HCT116 (cell line): ENCODE measurements around the gene TCFL5. TPM values are rescaled to one million over a fixed set of nuclear protein-coding genes. Genes with fewer than 3 reads are reported as not detected.
A peak's percentile ranks its signal among the peaks of the same experiment; 100 is the strongest.

Experiments
- ATAC-seq: fragments of 200-7000 bp; cut with Tn5 transposase; 2 replicates; pipeline ENCODE4 v1.9.1; 2020; ENCODE audit warnings: mild to moderate bottlenecking, moderate library complexity
- BruUV-seq: library from RNA; stranded (reverse); fragments of 400-500 nt; replicated peaks from 2 replicates; lab custom pipeline; 2021; lab: Mats Ljungman, UMichigan
- CTCF ChIA-PET: fragments of 300-600 bp; sonication (Branson Sonifier 250); formaldehyde crosslinking; loops from one replicate; lab custom pipeline; 2021; ENCODE audit warnings: antibody characterized with exemption; lab: Charles Lee
- POLR2A ChIA-PET: fragments of 300-600, 350-600 bp; sonication (Branson Sonifier 250); formaldehyde crosslinking; loops from one replicate; lab custom pipeline; 2021; ENCODE audit warnings: antibody characterized with exemption; lab: Charles Lee
- RAD21 ChIA-PET, 2 experiments: fragments of 300-600 bp; sonication (Branson Sonifier 250); formaldehyde crosslinking; loops; one replicate each; lab custom pipeline; 2023; ENCODE audit warnings: low total read pairs in 2 of 2; ENCODE audit not compliant: uncharacterized antibody in 2 of 2, unreplicated experiment in 2 of 2, low non-redundant PET in 1 of 2; lab: Charles Lee
- DNase-seq: peaks from one replicate; pipeline ENCODE4 v3.0.0-alpha.2; 2010; ENCODE audit warnings: low read depth, low spot score
- H2AFZ ChIP-seq: fragments of 200-600 bp; shearing (Covaris generic), sonication (generic); 2 replicates; pipeline ENCODE4 v1.6.1; 2017; ENCODE audit warnings: low read depth, mixed run types, mixed read lengths, antibody characterized with exemption, low read length; ENCODE audit not compliant: poor library complexity, severe bottlenecking
- H3K27ac ChIP-seq: 2 replicates; pipeline ENCODE4 v1.5.1; 2012; ENCODE audit warnings: low read depth, low read length
- H3K27me3 ChIP-seq: fragments of 200-600 bp; sonication (generic); 2 replicates; pipeline ENCODE4 v1.6.1; 2016; ENCODE audit warnings: mixed run types, low read length, mixed read lengths; ENCODE audit not compliant: insufficient read depth
- H3K36me3 ChIP-seq, 2 experiments: fragments of 200-500 bp in 1 of 2; fragments of 200-600 bp in 1 of 2; sonication (Bioruptor generic) in 1 of 2; sonication (generic) in 1 of 2; 2 replicates each; pipeline versions ENCODE4 v1.5.1 to v1.6.1; 2014 to 2016; ENCODE audit warnings: low read length in 2 of 2, inconsistent platforms in 1 of 2, mixed read lengths in 1 of 2, mixed run types in 1 of 2; ENCODE audit not compliant: insufficient read depth in 2 of 2, control insufficient read depth in 1 of 2
- H3K4me1 ChIP-seq, 2 experiments: fragments of 200-600 bp in 1 of 2; sonication (generic) in 1 of 2; 2 replicates each; pipeline versions ENCODE4 v1.5.1 to v1.6.1; 2012 to 2017; ENCODE audit warnings: low read length in 2 of 2, inconsistent platforms in 1 of 2, mild to moderate bottlenecking in 1 of 2, mixed read lengths in 1 of 2, mixed run types in 1 of 2, moderate library complexity in 1 of 2; ENCODE audit not compliant: insufficient read depth in 2 of 2, control insufficient read depth in 1 of 2
- H3K4me2 ChIP-seq: fragments of 200-600 bp; sonication (generic); 2 replicates; pipeline ENCODE4 v1.6.1; 2017; ENCODE audit warnings: mixed run types, low read length, mixed read lengths
- H3K4me3 ChIP-seq, 2 experiments: fragments of 200-600 bp in 1 of 2; sonication (generic) in 1 of 2; replicated peaks in 1 of 2; 2 replicates each; pipeline ENCODE4 v1.5.1; 2011 to 2016; ENCODE audit warnings: low read length in 2 of 2, control low read depth in 1 of 2, low read depth in 1 of 2, mild to moderate bottlenecking in 1 of 2, mixed read lengths in 1 of 2, mixed run types in 1 of 2
- H3K79me2 ChIP-seq: fragments of 200-600 bp; sonication (generic); 2 replicates; pipeline ENCODE4 v1.6.1; 2017; ENCODE audit warnings: mild to moderate bottlenecking, mixed run types, low read length, moderate library complexity, mixed read lengths; ENCODE audit not compliant: insufficient read depth
- H3K9ac ChIP-seq: fragments of 200-600 bp; sonication (generic); 2 replicates; pipeline ENCODE4 v1.6.1; 2016; ENCODE audit warnings: low read length, mixed read lengths
- H3K9me2 ChIP-seq: fragments of 200-600 bp; sonication (generic), shearing (Covaris generic); 2 replicates; pipeline ENCODE4 v1.6.1; 2017; ENCODE audit warnings: mixed run types, mild to moderate bottlenecking, moderate library complexity; ENCODE audit not compliant: insufficient read depth
- H3K9me3 ChIP-seq, 2 experiments: fragments of 200-500 bp in 1 of 2; fragments of 200-600 bp in 1 of 2; sonication (Bioruptor generic) in 1 of 2; sonication (generic) in 1 of 2; 2 replicates each; pipeline ENCODE4 v1.6.1; 2014 to 2017; ENCODE audit warnings: low read length in 2 of 2, mixed read lengths in 2 of 2, inconsistent platforms in 1 of 2, low read depth in 1 of 2, mild to moderate bottlenecking in 1 of 2, mixed run types in 1 of 2, moderate library complexity in 1 of 2; ENCODE audit not compliant: control insufficient read depth in 1 of 2, insufficient read depth in 1 of 2
- H4K20me1 ChIP-seq: fragments of 200-600 bp; sonication (generic), shearing (Covaris generic); 2 replicates; pipeline ENCODE4 v1.6.1; 2017; ENCODE audit warnings: mixed run types, mild to moderate bottlenecking, moderate library complexity; ENCODE audit not compliant: insufficient read depth
- EGR1 ChIP-seq: IDR thresholded peaks from 2 replicates; pipeline ENCODE4 v1.6.1; 2012; ENCODE audit warnings: low read depth
- EZH2phosphoT487 ChIP-seq: fragments of 200-600 bp; IDR thresholded peaks from 2 replicates; pipeline ENCODE4 v1.6.1; 2018; ENCODE audit warnings: antibody characterized with exemption, borderline replicate concordance
- RAD21 ChIP-seq: IDR thresholded peaks from 2 replicates; pipeline ENCODE4 v1.6.1; 2012; ENCODE audit warnings: low read depth, mild to moderate bottlenecking
- SIN3A ChIP-seq: IDR thresholded peaks from 2 replicates; pipeline ENCODE4 v1.6.1; 2012; ENCODE audit warnings: low read depth
- SRF ChIP-seq: IDR thresholded peaks from 2 replicates; pipeline ENCODE4 v1.6.1; 2012; ENCODE audit warnings: low read depth
- YY1 ChIP-seq: IDR thresholded peaks from 2 replicates; pipeline ENCODE4 v1.6.1; 2011; ENCODE audit warnings: low read length, low read depth, moderate library complexity, mild to moderate bottlenecking; ENCODE audit not compliant: insufficient replicate concordance; ENCODE audit errors: extremely low read depth
- intact Hi-C: fragments of 100-400 bp; cut with micrococcal nuclease; formaldehyde crosslinking; loops from 2 replicates; pipeline ENCODE4 v1.10.0; 2022
- total RNA-seq: library from RNA; stranded (reverse); gene quantifications from one replicate; pipeline ENCODE4 v1.2.1, GENCODE V29; 2021; ENCODE audit not compliant: unreplicated experiment
- TF ChIP-seq, protein P1 (sequence below): IDR thresholded peaks from 2 replicates; pipeline ENCODE4 v1.6.1; 2012
- TF ChIP-seq, protein P2 (sequence below): IDR thresholded peaks from 2 replicates; pipeline ENCODE4 v1.6.1; 2012
- TF ChIP-seq, protein P3 (sequence below), 3 experiments: fragments of 200-600 bp in 1 of 3; sonication (generic) in 1 of 3; IDR thresholded peaks in 2 of 3; conservative IDR thresholded peaks in 1 of 3; 2 replicates each; pipeline ENCODE4 v1.5.1; 2012 to 2017; ENCODE audit warnings: low read depth in 2 of 3, low read length in 2 of 3, antibody characterized with exemption in 1 of 3, borderline replicate concordance in 1 of 3, control low read depth in 1 of 3, mild to moderate bottlenecking in 1 of 3, mixed read lengths in 1 of 3, mixed run types in 1 of 3, moderate library complexity in 1 of 3; ENCODE audit not compliant: insufficient read depth in 1 of 3
- TF ChIP-seq, protein P4 (sequence below): IDR thresholded peaks from 2 replicates; pipeline ENCODE4 v1.6.1; 2011; ENCODE audit warnings: mild to moderate bottlenecking, low read length, moderate library complexity; ENCODE audit not compliant: insufficient replicate concordance; ENCODE audit errors: extremely low read depth

TCFL5 gene
- total RNA-seq, 1 experiment from 2014 or later = 20.4 TPM

DNA sequence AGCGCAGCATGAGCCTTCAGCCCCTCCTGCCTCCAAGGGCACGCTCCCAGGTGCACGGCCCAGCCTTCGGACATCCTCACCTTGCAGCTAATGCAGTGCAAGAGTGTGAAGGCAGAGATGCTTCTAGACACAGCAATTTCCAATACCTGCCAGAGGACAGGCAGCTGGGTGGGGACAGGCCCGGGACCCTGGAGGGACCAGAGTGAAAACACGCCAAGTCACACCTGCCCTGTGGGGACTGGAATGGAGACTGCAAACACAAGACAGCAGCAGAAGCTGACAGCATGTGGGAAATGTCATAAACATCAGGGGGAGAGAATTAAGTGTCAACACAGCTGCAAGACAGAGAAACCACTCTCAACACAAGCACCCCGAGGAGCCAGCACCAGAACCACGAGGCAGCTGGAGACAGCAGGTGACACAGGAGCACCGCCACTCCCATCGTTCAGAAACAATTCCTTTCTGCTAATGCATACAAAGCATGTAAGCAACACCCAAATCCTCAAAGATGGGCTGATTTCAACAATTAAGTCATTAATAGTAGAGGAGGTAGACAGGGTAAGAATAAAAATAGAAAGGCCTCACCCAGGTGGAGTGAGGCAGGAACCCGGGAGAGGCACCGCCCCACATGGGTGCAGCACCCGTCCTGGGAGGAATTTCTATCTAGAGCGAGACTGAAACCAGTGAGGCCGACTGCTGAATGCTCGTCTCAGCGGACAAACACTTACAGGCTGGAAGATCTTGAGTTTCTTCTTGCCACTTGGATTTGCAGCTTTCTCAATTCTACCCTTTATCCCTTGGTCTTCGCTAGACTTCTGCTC is 47.6 kb upstream of the TCFL5 start:
- DNase-seq (no peak), ATAC-seq (no peak)
- H4K20me1 ChIP-seq = peaks cover 25% of the 10 kb centered on the region; the same call in 1 of the 2 replicates
- CTCF ChIA-PET = interaction anchor here (1.1 kb wide), 1 partner anchor 28 kb away, joined by 3 read pairs; the partner anchor contains the start of gene GID8
- RAD21 ChIA-PET = no interaction called here
- H3K4me1 ChIP-seq = no peaks in the 10 kb centered on the region
- H3K79me2 ChIP-seq = peaks cover 88% of the 10 kb centered on the region
- peaks cover 67 to 78% of the 10 kb centered on the region in 2 experiments for H3K36me3 ChIP-seq
- no peak for TF ChIP-seq YY1
- H2AFZ ChIP-seq = no peak overlapping the region
- intact Hi-C loops = no loop called here
- H3K4me3 ChIP-seq = no peak overlapping the region
- H3K27me3 ChIP-seq = no peaks in the 10 kb centered on the region
- no peak overlapping the region for H3K4me2 ChIP-seq
- no TSS peak for BruUV-seq
- H3K27ac ChIP-seq = no peak overlapping the region
- no peak overlapping the region for H3K9ac ChIP-seq
- H3K9me3 ChIP-seq = no peaks in the 10 kb centered on the region
- POLR2A ChIA-PET = no interaction called here
- H3K9me2 ChIP-seq = no peaks in the 10 kb centered on the region

DNA sequence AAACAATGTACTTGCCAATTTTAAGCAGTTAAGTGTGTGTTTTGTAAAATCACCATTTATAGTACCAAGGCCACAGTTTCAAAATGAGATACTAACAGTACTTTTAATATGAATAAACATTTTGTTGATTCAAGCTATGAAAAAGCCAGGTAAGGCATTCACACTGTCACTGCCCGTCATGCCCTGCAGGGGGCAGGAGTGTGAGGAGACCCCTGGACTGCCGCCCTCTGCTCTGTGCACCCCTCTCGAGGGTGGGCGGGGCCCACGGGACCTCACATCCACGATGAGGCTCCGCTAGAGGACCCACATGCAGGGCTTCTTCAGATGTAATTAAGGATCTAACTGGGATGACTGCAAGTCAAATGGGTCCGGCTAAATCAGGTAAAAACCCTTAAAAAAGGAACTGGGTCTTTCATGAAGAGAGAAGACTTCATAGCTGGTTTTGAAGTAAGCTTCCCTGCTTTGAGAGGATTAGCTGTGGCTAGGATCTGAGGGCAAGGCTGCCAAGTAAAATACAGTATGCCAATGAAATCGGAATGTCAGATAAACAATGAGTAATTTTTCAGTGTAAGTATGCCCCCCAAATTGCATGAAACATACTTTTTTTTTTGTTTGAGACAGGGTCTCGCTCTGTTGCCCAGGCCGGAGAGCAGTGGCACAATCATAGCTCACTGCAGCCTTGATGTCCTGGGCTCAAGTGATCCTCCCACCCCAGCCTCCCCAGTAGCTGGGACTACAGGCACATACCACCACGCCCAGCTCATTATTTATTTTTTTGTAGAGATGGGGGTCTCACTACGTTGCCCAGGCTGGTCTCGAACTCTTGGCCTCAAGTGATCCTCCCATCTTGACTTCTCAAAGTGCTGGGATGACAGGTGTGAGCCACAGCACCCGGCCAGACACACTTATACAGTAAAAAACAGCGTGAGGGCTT is 46.0 kb upstream of the TCFL5 start:
- Histone ChIP-seq H3K4me2 (no peak overlapping the region), H3K36me3 (peaks cover 75 to 88% of the 10 kb centered on the region in 2 experiments), H3K9ac (no peak overlapping the region), H3K9me2 (no peaks in the 10 kb centered on the region), H4K20me1 (peaks cover 16% of the 10 kb centered on the region; the same call in 1 of the 2 replicates), H3K27me3 (no peaks in the 10 kb centered on the region), H2AFZ (no peak overlapping the region), H3K79me2 (peaks cover 77% of the 10 kb centered on the region), H3K9me3 (no peaks in the 10 kb centered on the region), H3K4me1 (no peaks in the 10 kb centered on the region), H3K27ac (no peak overlapping the region), H3K4me3 (no peak overlapping the region)
- ChIA-PET CTCF (interaction anchor here (0.6 to 1.6 kb wide), 9 partner anchors 8 to 101 kb away, joined by 3 to 8 read pairs (median 3); partner anchors contain the start of gene GID8), POLR2A (no interaction called here), RAD21 (no interaction called here)
- BruUV-seq = no TSS peak
- peak; percentile 75 for ATAC-seq
- DNase-seq = no peak
- intact Hi-C loops = no loop called here
- TF ChIP-seq EZH2phosphoT487 (no peak), SIN3A (no peak), EGR1 (no peak), YY1 (no peak), RAD21 (peak; percentile 8; the same call in 1 of the 2 replicates), SRF (no peak)
- TF ChIP-seq, protein P1, sequence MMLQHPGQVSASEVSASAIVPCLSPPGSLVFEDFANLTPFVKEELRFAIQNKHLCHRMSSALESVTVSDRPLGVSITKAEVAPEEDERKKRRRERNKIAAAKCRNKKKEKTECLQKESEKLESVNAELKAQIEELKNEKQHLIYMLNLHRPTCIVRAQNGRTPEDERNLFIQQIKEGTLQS = no peak
- TF ChIP-seq, protein P2, sequence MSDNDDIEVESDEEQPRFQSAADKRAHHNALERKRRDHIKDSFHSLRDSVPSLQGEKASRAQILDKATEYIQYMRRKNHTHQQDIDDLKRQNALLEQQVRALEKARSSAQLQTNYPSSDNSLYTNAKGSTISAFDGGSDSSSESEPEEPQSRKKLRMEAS = no peak
- TF ChIP-seq, protein P3, sequence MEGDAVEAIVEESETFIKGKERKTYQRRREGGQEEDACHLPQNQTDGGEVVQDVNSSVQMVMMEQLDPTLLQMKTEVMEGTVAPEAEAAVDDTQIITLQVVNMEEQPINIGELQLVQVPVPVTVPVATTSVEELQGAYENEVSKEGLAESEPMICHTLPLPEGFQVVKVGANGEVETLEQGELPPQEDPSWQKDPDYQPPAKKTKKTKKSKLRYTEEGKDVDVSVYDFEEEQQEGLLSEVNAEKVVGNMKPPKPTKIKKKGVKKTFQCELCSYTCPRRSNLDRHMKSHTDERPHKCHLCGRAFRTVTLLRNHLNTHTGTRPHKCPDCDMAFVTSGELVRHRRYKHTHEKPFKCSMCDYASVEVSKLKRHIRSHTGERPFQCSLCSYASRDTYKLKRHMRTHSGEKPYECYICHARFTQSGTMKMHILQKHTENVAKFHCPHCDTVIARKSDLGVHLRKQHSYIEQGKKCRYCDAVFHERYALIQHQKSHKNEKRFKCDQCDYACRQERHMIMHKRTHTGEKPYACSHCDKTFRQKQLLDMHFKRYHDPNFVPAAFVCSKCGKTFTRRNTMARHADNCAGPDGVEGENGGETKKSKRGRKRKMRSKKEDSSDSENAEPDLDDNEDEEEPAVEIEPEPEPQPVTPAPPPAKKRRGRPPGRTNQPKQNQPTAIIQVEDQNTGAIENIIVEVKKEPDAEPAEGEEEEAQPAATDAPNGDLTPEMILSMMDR (IDR thresholded peaks at IDR 0.05 in 2 of 3, conservative IDR thresholded peaks at IDR 0.05 in 1 of 3; ENCODE audit: borderline replicate concordance in 1 of 3, insufficient read depth in 1 of 3, low read depth in 2 of 3, low read length in 2 of 3) = peak in 2 of 3 experiments; percentile 59 to 64; a peak in 4 of 6 replicates
- TF ChIP-seq, protein P4, sequence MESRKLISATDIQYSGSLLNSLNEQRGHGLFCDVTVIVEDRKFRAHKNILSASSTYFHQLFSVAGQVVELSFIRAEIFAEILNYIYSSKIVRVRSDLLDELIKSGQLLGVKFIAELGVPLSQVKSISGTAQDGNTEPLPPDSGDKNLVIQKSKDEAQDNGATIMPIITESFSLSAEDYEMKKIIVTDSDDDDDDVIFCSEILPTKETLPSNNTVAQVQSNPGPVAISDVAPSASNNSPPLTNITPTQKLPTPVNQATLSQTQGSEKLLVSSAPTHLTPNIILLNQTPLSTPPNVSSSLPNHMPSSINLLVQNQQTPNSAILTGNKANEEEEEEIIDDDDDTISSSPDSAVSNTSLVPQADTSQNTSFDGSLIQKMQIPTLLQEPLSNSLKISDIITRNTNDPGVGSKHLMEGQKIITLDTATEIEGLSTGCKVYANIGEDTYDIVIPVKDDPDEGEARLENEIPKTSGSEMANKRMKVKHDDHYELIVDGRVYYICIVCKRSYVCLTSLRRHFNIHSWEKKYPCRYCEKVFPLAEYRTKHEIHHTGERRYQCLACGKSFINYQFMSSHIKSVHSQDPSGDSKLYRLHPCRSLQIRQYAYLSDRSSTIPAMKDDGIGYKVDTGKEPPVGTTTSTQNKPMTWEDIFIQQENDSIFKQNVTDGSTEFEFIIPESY = no peak
